KOPT-K1 (cell line): ENCODE measurements around the gene TXNDC17.

Source experiments
- H3K27ac ChIP-seq: fragments of 200-600 bp; sonication (generic); 2 replicates; pipeline ENCODE4 v1.5.1; 2016; ENCODE audit warnings: antibody characterized with exemption, mild to moderate bottlenecking, low read depth, low read length; ENCODE audit not compliant: poor library complexity, severe bottlenecking
- H3K36me3 ChIP-seq: fragments of 200-600 bp; sonication (generic); 2 replicates; pipeline ENCODE4 v1.5.1; 2017; ENCODE audit warnings: antibody characterized with exemption, mild to moderate bottlenecking, low read length, moderate library complexity; ENCODE audit not compliant: insufficient read depth
- H3K9me3 ChIP-seq: fragments of 200-600 bp; sonication (generic); 2 replicates; pipeline ENCODE4 v1.5.1; 2017; ENCODE audit warnings: antibody characterized with exemption, low read length, mild to moderate bottlenecking; ENCODE audit not compliant: insufficient read depth, poor library complexity, severe bottlenecking

TXNDC17 gene

DNA sequence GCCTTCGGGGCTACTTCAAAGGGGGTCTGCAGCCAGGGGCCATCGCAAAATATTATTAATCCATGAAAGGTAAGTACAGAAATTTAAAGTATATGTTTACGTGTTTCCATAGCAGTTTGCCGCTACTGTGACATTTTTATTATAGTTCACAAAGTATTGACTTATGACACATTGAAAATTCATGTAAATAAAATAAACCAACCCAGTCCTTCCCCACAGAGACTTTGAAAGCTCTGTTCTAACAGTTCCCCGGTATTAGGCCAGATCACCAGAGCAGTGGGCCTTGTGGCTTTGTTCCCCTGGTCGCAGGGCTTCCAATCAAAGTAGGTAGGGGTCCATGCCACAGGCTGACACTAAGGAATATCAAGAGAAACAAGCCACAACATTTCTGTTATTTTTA, 14.2 kb upstream of the TXNDC17 start:
- Histone ChIP-seq H3K9me3 (no peaks in the 10 kb centered on the region), H3K27ac (no peak overlapping the region), H3K36me3 (peaks cover 97% of the 10 kb centered on the region)

DNA sequence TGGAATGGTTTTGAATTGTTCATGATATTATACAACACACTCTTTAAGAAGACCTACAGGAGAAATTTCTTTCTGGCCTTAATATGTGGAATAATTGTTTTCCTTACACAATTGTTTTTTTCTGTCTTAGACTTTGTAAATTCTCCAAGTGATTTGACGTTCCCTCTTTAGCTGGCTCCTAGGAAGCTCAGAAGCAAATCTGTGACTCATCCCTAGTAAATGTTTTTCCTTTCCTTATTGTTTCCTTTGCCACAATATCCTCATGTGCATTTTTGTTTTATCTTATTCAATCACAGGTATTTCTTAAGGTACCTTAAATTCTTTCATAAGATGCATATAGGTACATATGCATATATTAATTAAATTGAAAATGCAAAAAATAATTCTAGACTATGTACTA, 13.8 kb upstream of the TXNDC17 start:
- H3K27ac ChIP-seq: no peak overlapping the region
- peaks cover 97% of the 10 kb centered on the region for H3K36me3 ChIP-seq

DNA sequence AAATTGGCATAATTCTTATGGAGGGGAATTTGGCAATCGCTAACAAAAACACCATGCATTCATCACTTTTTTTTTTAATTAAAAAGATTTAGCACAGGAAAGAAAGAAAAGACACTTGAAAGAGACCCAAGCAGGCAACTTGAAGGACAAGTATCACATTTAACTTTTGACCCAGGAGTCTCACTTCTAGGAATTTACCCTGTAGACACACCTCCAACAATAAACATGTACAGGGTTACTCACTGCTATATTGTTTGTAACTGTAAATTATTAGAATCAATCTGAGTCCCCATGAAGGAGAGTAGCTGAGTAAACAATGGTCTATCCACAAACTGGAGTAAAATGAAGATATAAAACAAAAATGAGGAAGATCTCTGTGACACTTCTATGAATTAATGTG, 10.5 kb upstream of the TXNDC17 start:
- Histone ChIP-seq H3K27ac (no peak overlapping the region), H3K9me3 (no peaks in the 10 kb centered on the region), H3K36me3 (peaks cover 95% of the 10 kb centered on the region)

More for the DNA sequence above, 13.8 kb upstream of the TXNDC17 start:
- H3K9me3 ChIP-seq: no peaks in the 10 kb centered on the region

DNA sequence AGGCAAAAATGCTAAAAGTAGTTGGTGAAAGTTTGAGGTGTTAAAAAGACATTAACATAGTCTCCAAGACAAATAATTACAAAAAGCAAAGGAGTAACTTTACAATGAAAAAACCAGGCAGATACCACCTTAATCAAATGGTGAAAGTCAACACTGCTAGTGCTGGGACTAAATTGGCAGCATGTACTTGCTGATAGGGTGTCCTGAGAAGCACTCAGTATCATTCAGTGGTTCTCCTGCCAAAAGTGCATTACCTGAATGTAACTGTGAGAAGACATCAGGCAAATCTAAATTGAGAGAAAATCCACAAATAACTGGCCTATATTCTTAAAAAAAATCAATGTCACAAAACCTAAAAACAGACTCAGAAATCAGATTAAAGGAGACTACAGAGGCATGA, 8.3 kb upstream of the TXNDC17 start:
- H3K9me3 ChIP-seq: no peaks in the 10 kb centered on the region
- no peak overlapping the region for H3K27ac ChIP-seq
- H3K36me3 ChIP-seq: peaks cover 75% of the 10 kb centered on the region

DNA sequence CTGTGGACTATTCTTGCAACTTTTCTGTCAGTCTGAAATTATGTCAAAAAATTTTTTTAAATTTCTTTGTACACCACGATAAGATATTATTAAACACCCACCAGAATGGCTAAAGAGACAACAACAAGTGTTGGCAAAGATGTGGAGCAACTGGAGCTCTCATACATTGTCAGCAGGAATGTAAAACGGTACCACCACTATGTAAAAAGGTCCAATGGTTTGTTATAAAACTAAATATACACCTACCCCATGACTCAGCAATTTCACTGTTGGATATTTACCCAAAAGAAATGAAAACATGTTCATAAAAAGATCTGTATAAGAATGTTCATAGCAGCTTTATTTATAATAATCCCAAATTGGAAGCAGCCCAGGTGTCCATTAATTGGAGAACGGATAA, 7.6 kb upstream of the TXNDC17 start:
- H3K27ac ChIP-seq: no peak overlapping the region
- no peaks in the 10 kb centered on the region for H3K9me3 ChIP-seq
- H3K36me3 ChIP-seq: peaks cover 68% of the 10 kb centered on the region

DNA sequence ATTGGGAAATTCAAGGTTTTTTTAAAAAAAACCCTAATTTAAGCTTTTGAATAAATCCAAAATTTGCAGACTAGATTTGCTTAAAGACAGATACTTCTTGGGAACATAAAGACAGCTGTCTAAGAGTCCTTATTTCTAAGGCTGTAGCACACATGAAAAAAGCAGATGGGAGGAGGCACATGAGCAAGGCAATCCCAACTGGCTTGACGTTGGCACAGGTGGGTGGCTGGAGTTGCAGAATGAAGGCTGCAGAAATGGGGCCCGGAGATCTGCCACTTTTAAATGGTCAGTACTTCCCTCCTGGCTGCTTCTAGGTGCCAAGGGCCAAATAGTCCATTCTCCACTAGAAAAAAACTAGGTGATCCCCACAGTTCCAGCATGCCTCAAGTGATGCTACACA, 4.8 kb upstream of the TXNDC17 start:
- no peaks in the 10 kb centered on the region for H3K9me3 ChIP-seq
- no peak overlapping the region for H3K27ac ChIP-seq
- peaks cover 41% of the 10 kb centered on the region for H3K36me3 ChIP-seq

DNA sequence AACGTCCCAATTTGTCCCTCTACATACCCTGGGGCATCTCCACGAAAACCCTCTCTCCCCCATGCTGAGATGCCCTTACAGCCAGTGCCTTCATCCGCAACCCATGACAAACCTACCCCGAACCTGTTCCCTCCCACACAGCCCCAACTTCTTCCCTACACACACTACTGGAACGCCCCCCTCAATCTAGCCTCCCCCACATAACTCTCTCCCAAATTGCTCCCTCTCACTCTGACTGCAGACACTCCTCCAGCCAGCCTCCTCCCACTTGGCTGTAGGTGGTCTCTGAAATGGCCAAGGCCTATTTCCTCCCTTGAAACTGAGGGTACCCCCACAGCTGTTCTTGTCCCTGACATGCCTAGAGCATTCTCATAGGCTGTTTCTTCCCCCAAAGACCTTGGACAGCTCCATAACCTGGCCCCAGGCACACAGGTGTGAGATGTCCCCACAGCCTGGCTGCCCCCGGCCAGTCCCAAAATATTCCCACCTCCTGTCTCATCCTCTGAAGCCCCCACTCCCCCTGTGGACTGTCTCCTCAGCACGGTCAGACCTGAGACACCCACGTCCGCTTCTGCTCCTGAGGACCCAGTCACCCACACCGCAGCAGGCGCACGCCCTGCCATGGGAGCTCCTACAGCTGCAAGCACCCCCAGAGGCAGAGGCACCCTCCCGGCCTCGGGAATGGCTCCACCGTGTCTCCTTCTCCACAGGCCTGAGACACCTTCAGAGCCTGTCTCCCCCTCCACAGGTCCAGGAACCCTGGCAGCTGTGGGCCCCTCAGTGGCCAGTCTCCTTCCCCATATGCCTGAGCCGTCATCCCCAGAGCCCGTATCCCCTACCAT, 4.0 kb upstream of the TXNDC17 start:
- H3K27ac ChIP-seq: no peak overlapping the region
- H3K9me3 ChIP-seq: no peaks in the 10 kb centered on the region
- peaks cover 34% of the 10 kb centered on the region for H3K36me3 ChIP-seq

DNA sequence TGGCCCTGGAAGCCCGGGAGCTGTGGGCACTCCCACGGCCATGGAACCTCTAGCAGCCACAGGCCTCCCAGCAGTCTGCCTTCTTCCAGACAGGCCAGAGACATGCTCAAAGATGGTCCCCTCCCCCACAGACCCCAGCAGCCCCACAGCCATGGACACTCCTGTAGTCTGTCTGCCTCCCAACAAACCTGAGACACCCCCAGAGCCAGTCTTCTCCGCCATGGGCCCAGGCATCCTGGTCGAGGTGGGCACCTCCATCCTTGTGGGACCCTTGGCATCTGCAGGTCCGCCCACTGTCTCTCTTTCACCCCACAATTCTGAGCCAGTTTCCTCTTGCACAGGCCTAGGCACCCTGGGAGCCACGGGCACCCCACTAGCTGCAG, 3.4 kb upstream of the TXNDC17 start:
- no peak overlapping the region for H3K27ac ChIP-seq
- peaks cover 32% of the 10 kb centered on the region for H3K36me3 ChIP-seq
- H3K9me3 ChIP-seq: no peaks in the 10 kb centered on the region

DNA sequence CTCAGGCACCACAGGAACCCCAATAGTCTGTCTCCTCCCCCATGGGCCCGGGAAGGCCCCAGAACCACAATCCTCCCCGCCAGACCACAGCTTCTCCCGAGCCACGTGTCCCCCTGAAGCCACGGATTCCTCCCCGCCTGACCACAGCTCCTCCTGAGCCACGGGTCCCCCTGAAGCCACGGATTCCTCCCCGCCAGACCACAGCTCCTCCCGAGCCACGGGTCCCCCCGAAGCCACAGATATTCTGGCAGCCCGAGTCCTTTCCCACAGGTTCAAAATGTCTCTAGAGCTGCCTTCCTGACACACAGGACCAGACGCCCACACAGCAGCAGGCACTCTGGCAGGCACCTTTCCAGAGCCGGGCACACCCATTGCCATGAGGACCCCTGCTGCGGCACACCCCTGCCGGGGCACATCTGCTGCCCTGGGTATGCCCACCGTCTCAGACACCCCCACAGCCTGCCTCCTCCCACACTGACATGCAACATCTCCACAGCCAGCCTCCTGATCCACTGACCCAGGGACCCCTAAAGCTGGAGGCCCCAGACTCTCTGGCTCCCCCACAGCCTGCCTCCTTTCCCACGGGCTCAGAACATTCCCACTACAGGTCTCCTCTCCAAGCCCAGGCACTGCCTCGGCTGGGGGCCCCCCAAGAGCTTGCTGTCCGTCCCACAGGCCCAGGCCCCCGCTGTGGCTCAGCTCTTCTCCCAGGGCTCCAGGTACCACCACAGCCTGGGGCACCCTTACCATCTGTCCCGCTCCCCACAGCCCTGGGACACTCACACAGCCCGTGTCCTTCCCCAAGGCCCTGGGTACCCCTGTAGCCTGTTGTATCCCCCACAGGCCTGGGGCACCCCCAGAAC, 2.6 kb upstream of the TXNDC17 start:
- Histone ChIP-seq H3K36me3 (peaks cover 32% of the 10 kb centered on the region), H3K27ac (peak overlapping the region; percentile 4), H3K9me3 (no peaks in the 10 kb centered on the region)

DNA sequence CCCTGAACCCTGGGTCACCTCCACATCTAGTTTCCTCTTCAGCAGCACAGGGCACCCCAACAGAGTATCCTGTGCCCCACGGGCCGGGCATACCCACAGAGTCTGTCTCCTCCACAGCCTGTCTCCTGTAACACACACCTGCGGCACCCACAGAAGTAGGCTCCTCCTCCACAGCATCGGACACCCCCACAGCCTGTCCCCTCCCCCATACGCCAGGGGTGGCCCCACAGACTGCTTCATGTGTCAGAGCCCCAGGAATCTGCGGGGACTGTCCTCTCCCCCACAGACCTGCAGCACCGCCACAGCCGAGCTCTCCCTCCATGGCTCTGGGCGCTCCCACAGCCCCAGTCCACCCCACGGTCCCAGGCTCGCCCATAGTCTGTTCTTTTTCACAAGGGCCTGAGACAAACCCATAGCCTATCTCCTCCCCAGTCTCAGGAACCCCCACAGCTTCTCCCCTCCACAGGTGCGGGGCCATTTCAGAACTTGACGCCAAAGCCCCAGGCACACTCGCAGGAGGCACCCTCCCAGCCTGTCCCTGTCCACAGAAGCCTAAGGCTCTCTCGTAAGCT, 1.8 kb upstream of the TXNDC17 start:
- Histone ChIP-seq H3K9me3 (no peaks in the 10 kb centered on the region), H3K27ac (peak overlapping the region; percentile 91), H3K36me3 (peaks cover 32% of the 10 kb centered on the region)

DNA sequence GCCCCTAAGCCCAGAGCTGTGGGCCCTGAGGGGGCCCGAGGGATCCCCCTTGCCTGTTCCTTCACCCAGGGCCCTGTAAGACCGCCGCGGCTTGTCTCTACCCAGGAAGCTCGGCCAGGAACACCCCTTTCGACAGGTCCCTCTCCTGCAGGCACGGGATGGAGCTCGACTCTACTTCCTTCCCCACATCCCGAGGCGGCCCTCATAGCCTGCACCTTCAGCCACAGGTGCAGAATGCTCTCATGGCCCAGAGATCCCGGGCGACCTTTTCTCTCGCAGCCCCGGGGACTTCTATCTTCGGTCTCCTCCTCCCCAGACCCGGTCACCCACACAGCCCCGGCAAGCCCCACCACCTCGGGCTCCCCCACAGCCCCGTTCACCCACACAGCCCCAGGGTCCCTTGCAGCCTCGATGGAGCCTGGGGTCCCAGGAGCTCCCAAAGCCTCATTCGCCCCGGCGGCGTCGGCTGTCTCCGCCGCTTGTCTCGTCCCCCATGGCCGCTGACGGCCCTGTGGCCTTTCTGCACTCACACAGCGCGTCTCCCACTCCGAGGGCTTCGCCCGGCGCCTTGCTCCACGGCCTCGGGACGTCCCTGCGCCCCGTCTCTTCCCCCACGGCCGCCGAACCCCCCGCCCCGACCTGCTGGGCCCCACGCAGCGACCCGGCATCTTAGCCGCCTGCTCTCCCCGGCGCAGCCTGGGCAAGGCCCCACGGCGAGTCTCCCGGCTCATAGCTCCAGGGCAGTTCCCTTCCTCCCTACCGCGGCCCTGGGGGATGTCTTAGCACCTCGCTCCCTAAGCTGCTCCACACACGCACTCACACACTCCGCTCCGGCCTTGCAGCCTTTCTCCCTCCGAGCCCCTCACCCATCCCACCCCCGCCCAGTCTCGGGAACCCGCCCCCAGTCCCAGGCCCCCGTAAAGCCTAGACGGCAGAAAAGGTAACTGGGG, 999 bp upstream of the TXNDC17 start:
- H3K36me3 ChIP-seq: peaks cover 33% of the 10 kb centered on the region
- H3K9me3 ChIP-seq: no peaks in the 10 kb centered on the region
- peak overlapping the region; percentile 91 for H3K27ac ChIP-seq

DNA sequence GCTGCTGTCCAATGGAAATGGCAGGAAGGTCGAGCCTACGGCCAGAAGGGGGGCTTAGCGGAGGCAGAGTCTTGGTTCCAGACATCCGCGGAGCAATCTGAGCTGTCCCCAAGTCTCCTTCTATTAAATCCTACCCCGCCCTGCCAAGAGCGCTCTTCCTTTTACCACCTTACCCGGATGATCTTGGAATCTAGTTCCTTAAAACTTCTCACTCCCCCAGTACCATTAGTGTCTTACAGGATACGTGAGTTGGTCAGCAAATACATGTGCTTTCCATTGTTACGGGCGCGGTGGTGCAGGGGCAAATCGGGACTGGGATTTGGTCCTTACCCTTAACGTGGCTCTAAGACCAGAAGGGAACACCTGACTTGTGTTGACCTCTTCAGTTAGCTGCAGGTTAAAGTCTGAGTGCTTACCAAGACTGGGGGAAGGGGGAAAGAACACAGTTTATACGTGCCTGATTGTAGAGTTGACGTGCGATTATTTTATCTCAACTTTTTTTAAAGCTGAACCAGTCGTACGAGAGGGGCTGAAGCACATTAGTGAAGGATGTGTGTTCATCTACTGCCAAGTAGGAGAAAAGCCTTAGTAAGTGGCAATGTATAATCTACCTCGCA, 495 bp downstream of the TXNDC17 start:
- H3K9me3 ChIP-seq: no peaks in the 10 kb centered on the region
- H3K27ac ChIP-seq: peak overlapping the region; percentile 91
- H3K36me3 ChIP-seq: peaks cover 42% of the 10 kb centered on the region

DNA sequence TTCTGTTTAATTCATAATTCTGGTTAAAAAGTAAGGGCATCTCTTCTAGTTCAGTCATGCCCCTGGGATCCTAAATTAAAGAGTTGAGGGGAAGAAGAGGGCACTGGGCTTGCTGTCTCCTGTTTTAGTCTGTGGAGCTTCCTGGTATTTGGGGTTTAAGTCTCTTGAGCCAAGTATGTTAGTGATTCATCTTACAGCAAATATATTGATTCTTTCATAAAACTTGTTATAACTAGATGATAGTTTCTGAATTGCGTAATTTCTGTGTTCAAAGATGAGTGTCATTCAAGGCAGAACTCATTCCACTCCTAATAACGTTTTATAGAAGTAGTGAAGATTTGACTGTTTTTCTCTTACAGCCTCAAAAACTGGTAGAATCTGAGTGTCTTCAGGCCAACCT, 1.7 kb downstream of the TXNDC17 start:
- no peaks in the 10 kb centered on the region for H3K9me3 ChIP-seq
- peaks cover 53% of the 10 kb centered on the region for H3K36me3 ChIP-seq
- H3K27ac ChIP-seq: no peak overlapping the region

DNA sequence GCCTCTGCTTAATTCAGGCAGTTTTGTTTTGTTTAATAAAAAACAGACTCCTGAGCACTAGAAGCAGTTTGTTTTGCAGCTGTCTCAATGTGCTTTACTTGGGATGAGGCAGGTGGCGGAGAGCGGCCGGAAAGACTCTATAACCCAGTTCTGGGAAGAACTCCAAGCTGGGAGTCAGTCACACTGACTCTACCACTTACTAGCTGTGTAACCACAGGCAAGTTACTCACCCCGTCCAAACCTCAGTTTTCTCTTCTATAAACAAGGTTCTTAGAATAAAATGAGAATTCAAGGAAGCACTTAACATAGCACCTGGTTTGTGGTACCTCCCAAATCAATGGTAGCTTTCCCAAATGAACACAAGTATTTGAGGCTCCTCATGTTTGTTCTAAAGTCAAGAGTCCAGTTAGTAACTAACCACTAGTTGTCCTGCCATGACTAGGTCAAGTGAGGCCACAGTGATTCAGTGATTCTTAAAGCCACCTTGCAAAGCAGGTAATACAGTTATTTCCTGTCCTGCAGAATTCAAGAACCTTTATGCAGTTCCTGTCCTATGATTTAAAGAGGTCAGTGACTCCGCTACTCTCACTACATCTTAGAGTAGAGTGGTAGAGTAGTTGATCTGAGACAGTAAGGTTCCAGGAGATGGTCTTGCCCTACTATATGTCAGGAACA, 2.7 kb downstream of the TXNDC17 start:
- Histone ChIP-seq H3K36me3 (peaks cover 63% of the 10 kb centered on the region), H3K9me3 (no peaks in the 10 kb centered on the region), H3K27ac (no peak overlapping the region)
